ENCODE measurements around the gene TBC1D22A.

Gene TBC1D22A

GRCh38 chr22:46954781-46955180 lies 192.3 kb downstream of the TBC1D22A start:
- no peak overlapping the region for H3K27ac ChIP-seq (ENCODE audit: low read length)
- TF ChIP-seq EZH2phosphoT487 (IDR thresholded peaks at IDR 0.05; ENCODE audit: low read depth) = no peak
- TF ChIP-seq, protein P1, sequence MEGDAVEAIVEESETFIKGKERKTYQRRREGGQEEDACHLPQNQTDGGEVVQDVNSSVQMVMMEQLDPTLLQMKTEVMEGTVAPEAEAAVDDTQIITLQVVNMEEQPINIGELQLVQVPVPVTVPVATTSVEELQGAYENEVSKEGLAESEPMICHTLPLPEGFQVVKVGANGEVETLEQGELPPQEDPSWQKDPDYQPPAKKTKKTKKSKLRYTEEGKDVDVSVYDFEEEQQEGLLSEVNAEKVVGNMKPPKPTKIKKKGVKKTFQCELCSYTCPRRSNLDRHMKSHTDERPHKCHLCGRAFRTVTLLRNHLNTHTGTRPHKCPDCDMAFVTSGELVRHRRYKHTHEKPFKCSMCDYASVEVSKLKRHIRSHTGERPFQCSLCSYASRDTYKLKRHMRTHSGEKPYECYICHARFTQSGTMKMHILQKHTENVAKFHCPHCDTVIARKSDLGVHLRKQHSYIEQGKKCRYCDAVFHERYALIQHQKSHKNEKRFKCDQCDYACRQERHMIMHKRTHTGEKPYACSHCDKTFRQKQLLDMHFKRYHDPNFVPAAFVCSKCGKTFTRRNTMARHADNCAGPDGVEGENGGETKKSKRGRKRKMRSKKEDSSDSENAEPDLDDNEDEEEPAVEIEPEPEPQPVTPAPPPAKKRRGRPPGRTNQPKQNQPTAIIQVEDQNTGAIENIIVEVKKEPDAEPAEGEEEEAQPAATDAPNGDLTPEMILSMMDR (IDR thresholded peaks at IDR 0.05; ENCODE audit: low read depth, low read length) = no peak
- peaks cover 40% of the 10 kb centered on the region for H3K36me3 ChIP-seq (replicated peaks; ENCODE audit: low read depth, low read length)
- H3K4me3 ChIP-seq (ENCODE audit: low read length) = no peak overlapping the region
- H3K4me2 ChIP-seq (ENCODE audit: low read length) = no peak overlapping the region
- H3K9ac ChIP-seq (ENCODE audit: low read length) = no peak overlapping the region
- H3K4me1 ChIP-seq (ENCODE audit: low read length) = no peaks in the 10 kb centered on the region
- H3K9me3 ChIP-seq (ENCODE audit: insufficient read depth, low read length) = no peaks in the 10 kb centered on the region
- no peaks in the 10 kb centered on the region for H3K27me3 ChIP-seq (ENCODE audit: low read depth, low read length)
- no peak overlapping the region for H2AFZ ChIP-seq (ENCODE audit: low read depth, low read length)
- peaks cover 98% of the 10 kb centered on the region for H4K20me1 ChIP-seq (ENCODE audit: insufficient read depth, low read length)
- H3K79me2 ChIP-seq (ENCODE audit: low read length) = peaks cover 16% of the 10 kb centered on the region; the same call in 1 of the 2 replicates

GRCh38 chr22:46956498-46957215 lies 194.2 kb downstream of the TBC1D22A start:
- H3K36me3 ChIP-seq (replicated peaks; ENCODE audit: low read depth, low read length) = peaks cover 33% of the 10 kb centered on the region
- H2AFZ ChIP-seq (ENCODE audit: low read depth, low read length) = no peak overlapping the region
- H3K79me2 ChIP-seq (ENCODE audit: low read length) = 0 out of 2 replicates have a peak, but pooled peaks cover 14% of the 10 kb centered on the region
- no peak overlapping the region for H3K4me3 ChIP-seq (ENCODE audit: low read length)
- no peak overlapping the region for H3K27ac ChIP-seq (ENCODE audit: low read length)
- H3K4me1 ChIP-seq (ENCODE audit: low read length) = no peaks in the 10 kb centered on the region
- no peaks in the 10 kb centered on the region for H3K27me3 ChIP-seq (ENCODE audit: low read depth, low read length)
- peaks cover 98% of the 10 kb centered on the region for H4K20me1 ChIP-seq (ENCODE audit: insufficient read depth, low read length)
- TF ChIP-seq EZH2phosphoT487 (IDR thresholded peaks at IDR 0.05; ENCODE audit: low read depth) = no peak
- TF ChIP-seq, protein P1 (IDR thresholded peaks at IDR 0.05; ENCODE audit: low read depth, low read length) = no peak
- no peaks in the 10 kb centered on the region for H3K9me3 ChIP-seq (ENCODE audit: insufficient read depth, low read length)
- no peak overlapping the region for H3K4me2 ChIP-seq (ENCODE audit: low read length)
- H3K9ac ChIP-seq (ENCODE audit: low read length) = no peak overlapping the region

DNA sequence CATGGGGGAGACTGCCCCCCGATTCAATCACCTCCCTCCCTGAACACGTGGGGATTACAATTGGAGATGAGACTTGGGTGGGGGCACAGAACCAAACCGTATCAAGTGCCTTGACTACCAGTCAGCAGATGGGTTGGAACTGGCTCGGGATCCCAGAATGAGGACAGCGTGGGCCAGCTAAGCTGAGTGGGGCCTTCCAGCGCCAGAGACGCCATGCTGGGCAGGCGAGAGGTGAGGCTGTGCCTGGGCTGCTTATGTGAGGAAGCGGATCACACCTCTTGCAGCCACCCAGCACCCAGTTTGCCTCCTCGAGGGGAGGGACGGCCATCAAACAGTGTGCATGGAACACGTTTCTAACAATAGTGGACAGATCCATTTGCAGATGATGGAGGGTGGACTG lies 195.1 kb downstream of the TBC1D22A start:
- H3K79me2 ChIP-seq (ENCODE audit: low read length) = 0 out of 2 replicates have a peak, but pooled peaks cover 14% of the 10 kb centered on the region
- peaks cover 98% of the 10 kb centered on the region for H4K20me1 ChIP-seq (ENCODE audit: insufficient read depth, low read length)
- no peak overlapping the region for H3K27ac ChIP-seq (ENCODE audit: low read length)
- peaks cover 32% of the 10 kb centered on the region for H3K36me3 ChIP-seq (replicated peaks; ENCODE audit: low read depth, low read length)
- no peak overlapping the region for H2AFZ ChIP-seq (ENCODE audit: low read depth, low read length)
- TF ChIP-seq, protein P1 (IDR thresholded peaks at IDR 0.05; ENCODE audit: low read depth, low read length) = no peak
- no peak for TF ChIP-seq EZH2phosphoT487 (IDR thresholded peaks at IDR 0.05; ENCODE audit: low read depth)
- H3K4me1 ChIP-seq (ENCODE audit: low read length) = no peaks in the 10 kb centered on the region
- no peak overlapping the region for H3K9ac ChIP-seq (ENCODE audit: low read length)
- no peak overlapping the region for H3K4me3 ChIP-seq (ENCODE audit: low read length)
- no peaks in the 10 kb centered on the region for H3K9me3 ChIP-seq (ENCODE audit: insufficient read depth, low read length)
- H3K27me3 ChIP-seq (ENCODE audit: low read depth, low read length) = no peaks in the 10 kb centered on the region
- H3K4me2 ChIP-seq (ENCODE audit: low read length) = no peak overlapping the region

- TF ChIP-seq EZH2phosphoT487 (IDR thresholded peaks at IDR 0.05; ENCODE audit: low read depth) = no peak
- TF ChIP-seq, protein P1 (IDR thresholded peaks at IDR 0.05; ENCODE audit: low read depth, low read length) = no peak
- Histone ChIP-seq H4K20me1 (ENCODE audit: insufficient read depth, low read length) (peaks cover 96% of the 10 kb centered on the region), H3K9me3 (ENCODE audit: insufficient read depth, low read length) (no peaks in the 10 kb centered on the region), H3K36me3 (replicated peaks; ENCODE audit: low read depth, low read length) (peaks cover 32% of the 10 kb centered on the region), H3K4me1 (ENCODE audit: low read length) (no peaks in the 10 kb centered on the region), H3K4me2 (ENCODE audit: low read length) (no peak overlapping the region), H3K9ac (ENCODE audit: low read length) (no peak overlapping the region), H3K27me3 (ENCODE audit: low read depth, low read length) (no peaks in the 10 kb centered on the region), H3K79me2 (ENCODE audit: low read length) (0 out of 2 replicates have a peak, but pooled peaks cover 10% of the 10 kb centered on the region), H3K27ac (ENCODE audit: low read length) (no peak overlapping the region), H3K4me3 (ENCODE audit: low read length) (no peak overlapping the region), H2AFZ (ENCODE audit: low read depth, low read length) (no peak overlapping the region)
Observed at GRCh38 chr22:46958191-46958590, 195.7 kb downstream of the TBC1D22A start.

Measured in OCI-LY3 (cell line).